ENCODE measurements around the gene MBNL2.

DNA sequence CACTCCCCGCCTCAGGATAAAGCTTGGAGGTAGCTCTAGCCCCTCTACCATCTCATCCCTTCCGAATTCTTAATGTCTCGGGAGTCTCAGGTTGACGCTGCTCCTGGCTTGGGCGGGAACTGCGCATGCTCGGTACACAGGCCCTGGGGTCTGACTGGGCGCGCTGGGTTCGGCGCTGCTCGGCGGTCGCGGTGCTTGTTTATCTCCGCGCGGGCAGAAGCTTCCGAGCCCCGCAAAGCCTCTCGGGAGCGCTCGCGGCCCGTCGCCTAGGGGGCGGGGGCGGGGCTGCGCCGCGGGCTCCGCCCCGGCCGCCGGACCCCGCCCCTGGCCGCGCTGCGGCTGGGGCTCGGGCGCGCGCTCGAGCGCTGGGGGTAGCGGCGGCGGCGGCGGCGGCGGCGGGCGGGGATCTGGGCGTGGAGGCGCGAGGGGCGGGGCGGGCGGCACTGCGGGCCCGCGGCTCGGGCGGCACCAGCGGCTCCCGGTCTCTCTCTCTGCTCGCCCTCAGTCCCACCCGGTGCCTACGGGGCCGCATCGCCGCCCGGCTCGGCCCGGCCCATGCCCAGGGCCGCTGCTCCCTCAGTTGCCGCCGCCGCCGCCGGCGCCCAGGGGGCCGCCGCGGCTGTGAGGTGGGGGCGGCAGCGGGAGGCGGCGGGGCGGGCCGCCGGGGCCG, 211.7 kb downstream of the MBNL2 start, which contains the start of gene RAP2A:
- TF ChIP-seq, protein P1, sequence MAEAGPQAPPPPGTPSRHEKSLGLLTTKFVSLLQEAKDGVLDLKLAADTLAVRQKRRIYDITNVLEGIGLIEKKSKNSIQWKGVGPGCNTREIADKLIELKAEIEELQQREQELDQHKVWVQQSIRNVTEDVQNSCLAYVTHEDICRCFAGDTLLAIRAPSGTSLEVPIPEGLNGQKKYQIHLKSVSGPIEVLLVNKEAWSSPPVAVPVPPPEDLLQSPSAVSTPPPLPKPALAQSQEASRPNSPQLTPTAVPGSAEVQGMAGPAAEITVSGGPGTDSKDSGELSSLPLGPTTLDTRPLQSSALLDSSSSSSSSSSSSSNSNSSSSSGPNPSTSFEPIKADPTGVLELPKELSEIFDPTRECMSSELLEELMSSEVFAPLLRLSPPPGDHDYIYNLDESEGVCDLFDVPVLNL (CRISPR knock-in tag; IDR thresholded peaks at IDR 0.05; ENCODE audit: borderline replicate concordance, low read depth): no peak
- TF ChIP-seq SP1 (CRISPR knock-in tag; conservative IDR thresholded peaks at IDR 0.05): no peak
- no peak for TF ChIP-seq ZNF138 (CRISPR knock-in tag; conservative IDR thresholded peaks at IDR 0.05)
- TF ChIP-seq, protein P2, sequence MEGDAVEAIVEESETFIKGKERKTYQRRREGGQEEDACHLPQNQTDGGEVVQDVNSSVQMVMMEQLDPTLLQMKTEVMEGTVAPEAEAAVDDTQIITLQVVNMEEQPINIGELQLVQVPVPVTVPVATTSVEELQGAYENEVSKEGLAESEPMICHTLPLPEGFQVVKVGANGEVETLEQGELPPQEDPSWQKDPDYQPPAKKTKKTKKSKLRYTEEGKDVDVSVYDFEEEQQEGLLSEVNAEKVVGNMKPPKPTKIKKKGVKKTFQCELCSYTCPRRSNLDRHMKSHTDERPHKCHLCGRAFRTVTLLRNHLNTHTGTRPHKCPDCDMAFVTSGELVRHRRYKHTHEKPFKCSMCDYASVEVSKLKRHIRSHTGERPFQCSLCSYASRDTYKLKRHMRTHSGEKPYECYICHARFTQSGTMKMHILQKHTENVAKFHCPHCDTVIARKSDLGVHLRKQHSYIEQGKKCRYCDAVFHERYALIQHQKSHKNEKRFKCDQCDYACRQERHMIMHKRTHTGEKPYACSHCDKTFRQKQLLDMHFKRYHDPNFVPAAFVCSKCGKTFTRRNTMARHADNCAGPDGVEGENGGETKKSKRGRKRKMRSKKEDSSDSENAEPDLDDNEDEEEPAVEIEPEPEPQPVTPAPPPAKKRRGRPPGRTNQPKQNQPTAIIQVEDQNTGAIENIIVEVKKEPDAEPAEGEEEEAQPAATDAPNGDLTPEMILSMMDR (IDR thresholded peaks at IDR 0.05): no peak
- TF ChIP-seq, protein P3, sequence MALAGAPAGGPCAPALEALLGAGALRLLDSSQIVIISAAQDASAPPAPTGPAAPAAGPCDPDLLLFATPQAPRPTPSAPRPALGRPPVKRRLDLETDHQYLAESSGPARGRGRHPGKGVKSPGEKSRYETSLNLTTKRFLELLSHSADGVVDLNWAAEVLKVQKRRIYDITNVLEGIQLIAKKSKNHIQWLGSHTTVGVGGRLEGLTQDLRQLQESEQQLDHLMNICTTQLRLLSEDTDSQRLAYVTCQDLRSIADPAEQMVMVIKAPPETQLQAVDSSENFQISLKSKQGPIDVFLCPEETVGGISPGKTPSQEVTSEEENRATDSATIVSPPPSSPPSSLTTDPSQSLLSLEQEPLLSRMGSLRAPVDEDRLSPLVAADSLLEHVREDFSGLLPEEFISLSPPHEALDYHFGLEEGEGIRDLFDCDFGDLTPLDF (CRISPR knock-in tag; IDR thresholded peaks at IDR 0.05): no peak
- TF ChIP-seq, protein P4, sequence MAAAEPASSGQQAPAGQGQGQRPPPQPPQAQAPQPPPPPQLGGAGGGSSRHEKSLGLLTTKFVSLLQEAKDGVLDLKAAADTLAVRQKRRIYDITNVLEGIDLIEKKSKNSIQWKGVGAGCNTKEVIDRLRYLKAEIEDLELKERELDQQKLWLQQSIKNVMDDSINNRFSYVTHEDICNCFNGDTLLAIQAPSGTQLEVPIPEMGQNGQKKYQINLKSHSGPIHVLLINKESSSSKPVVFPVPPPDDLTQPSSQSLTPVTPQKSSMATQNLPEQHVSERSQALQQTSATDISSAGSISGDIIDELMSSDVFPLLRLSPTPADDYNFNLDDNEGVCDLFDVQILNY (CRISPR knock-in tag; IDR thresholded peaks at IDR 0.05): no peak
- TF ChIP-seq, protein P5, sequence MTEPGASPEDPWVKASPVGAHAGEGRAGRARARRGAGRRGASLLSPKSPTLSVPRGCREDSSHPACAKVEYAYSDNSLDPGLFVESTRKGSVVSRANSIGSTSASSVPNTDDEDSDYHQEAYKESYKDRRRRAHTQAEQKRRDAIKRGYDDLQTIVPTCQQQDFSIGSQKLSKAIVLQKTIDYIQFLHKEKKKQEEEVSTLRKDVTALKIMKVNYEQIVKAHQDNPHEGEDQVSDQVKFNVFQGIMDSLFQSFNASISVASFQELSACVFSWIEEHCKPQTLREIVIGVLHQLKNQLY (CRISPR knock-in tag; IDR thresholded peaks at IDR 0.05): no peak
- TF ChIP-seq NR1H2 (CRISPR knock-in tag; IDR thresholded peaks at IDR 0.05): no peak
- TF ChIP-seq, protein P6, sequence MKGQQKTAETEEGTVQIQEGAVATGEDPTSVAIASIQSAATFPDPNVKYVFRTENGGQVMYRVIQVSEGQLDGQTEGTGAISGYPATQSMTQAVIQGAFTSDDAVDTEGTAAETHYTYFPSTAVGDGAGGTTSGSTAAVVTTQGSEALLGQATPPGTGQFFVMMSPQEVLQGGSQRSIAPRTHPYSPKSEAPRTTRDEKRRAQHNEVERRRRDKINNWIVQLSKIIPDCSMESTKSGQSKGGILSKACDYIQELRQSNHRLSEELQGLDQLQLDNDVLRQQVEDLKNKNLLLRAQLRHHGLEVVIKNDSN (CRISPR knock-in tag; IDR thresholded peaks at IDR 0.05): no peak
